NCI-H1048 (cell line): ENCODE data around the gene NCCRP1.

Experiments
- DNase-seq: peaks from one replicate; lab custom pipeline; 2025; lab: John Stamatoyannopoulos, UW

NCCRP1 gene

GRCh38 chr19:39196860-39197562 is at the start of gene NCCRP1:
Gene NCCRP1 (plus strand): TSS chr19:39196964. CDS start chr19:39196983, 19 bp downstream.
- DNase-seq = no peak

GRCh38 chr19:39147480-39147879 is 49.3 kb upstream of the NCCRP1 start:
- no peak for DNase-seq

- no peak for DNase-seq
Observed at GRCh38 chr19:39148939-39149529, 47.7 kb upstream of the NCCRP1 start.

GRCh38 chr19:39150235-39150634 is 46.5 kb upstream of the NCCRP1 start:
- no peak for DNase-seq

- DNase-seq = no peak
Observed at GRCh38 chr19:39150807-39151600, 45.8 kb upstream of the NCCRP1 start.

GRCh38 chr19:39152066-39152465 is 44.7 kb upstream of the NCCRP1 start:
- DNase-seq = no peak

GRCh38 chr19:39154100-39154628 is 42.6 kb upstream of the NCCRP1 start:
- DNase-seq = no peak

- DNase-seq = peak; percentile 60
Observed at GRCh38 chr19:39154629-39155100, 42.1 kb upstream of the NCCRP1 start.

GRCh38 chr19:39155114-39155700 is 41.6 kb upstream of the NCCRP1 start:
- DNase-seq = no peak

GRCh38 chr19:39155741-39156140 is 41.0 kb upstream of the NCCRP1 start:
- DNase-seq = no peak

- no peak for DNase-seq
Observed at GRCh38 chr19:39156326-39157230, 40.2 kb upstream of the NCCRP1 start.

- no peak for DNase-seq
Observed at GRCh38 chr19:39157275-39157996, 39.3 kb upstream of the NCCRP1 start.

- no peak for DNase-seq
Observed at GRCh38 chr19:39157997-39158389, 38.8 kb upstream of the NCCRP1 start.

GRCh38 chr19:39158646-39159260 is 38.0 kb upstream of the NCCRP1 start:
- no peak for DNase-seq

GRCh38 chr19:39160523-39160861 is 36.3 kb upstream of the NCCRP1 start:
- DNase-seq = no peak

GRCh38 chr19:39160889-39161672 is 35.7 kb upstream of the NCCRP1 start:
- no peak for DNase-seq

- no peak for DNase-seq
Observed at GRCh38 chr19:39162441-39163043, 34.2 kb upstream of the NCCRP1 start.

- DNase-seq = no peak
Observed at GRCh38 chr19:39163621-39164020, 33.1 kb upstream of the NCCRP1 start.

GRCh38 chr19:39164289-39164688 is 32.5 kb upstream of the NCCRP1 start:
- no peak for DNase-seq
